Kidney capillary endothelial cell (primary cell): ENCODE data around the gene MDFIC.
A peak's percentile ranks its signal among the peaks of the same experiment; 100 is the strongest.
"Not testable (repeated sequence)": the region's sequence is repeated elsewhere in the genome, so short reads cannot be mapped to it uniquely, and the experiment has no call there.

Experiments used
- DNase-seq: peaks from one replicate; pipeline ENCODE4 v3.0.0-alpha.2; 2018; ENCODE audit warnings: low spot score

The MDFIC gene, protein sequence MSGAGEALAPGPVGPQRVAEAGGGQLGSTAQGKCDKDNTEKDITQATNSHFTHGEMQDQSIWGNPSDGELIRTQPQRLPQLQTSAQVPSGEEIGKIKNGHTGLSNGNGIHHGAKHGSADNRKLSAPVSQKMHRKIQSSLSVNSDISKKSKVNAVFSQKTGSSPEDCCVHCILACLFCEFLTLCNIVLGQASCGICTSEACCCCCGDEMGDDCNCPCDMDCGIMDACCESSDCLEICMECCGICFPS

DNA sequence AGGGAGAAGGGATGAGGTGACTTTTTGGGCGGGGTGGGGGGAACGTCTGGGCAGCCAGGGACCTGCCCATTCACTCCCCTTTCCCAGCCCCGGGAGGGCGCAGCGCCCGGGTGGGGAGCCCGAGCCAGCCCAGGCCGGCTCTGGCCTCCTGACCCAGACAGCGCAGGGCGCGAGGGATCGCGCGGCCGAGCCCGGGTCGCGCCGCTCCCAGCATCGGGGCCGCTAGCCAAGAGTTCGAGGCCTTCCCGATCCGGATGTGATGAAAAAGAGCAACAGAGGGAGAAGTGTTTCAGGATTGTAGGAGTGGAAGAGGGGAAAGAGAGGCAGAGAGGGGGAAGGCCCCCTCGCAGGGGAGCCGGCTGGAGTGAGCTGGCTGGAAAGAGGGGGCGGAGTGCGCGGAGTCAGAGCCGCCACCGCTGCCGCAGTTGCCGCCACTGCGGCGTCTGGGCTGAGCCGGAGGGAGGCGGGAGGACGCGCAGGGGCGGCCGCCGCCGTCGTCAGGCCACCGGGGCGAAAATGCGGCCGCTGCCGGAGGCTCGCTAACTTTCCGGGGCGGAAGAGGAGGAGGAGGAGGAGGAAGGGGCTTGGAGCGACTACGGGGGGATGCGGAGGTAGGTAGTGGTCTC lies at the start of gene MDFIC:
Gene MDFIC, plus strand, starts transcription at position 69 of the 626 bp plus-strand sequence. CDS start 940 bp downstream, outside the sequence.
- peak; percentile 53 for DNase-seq

- DNase-seq, result peak; percentile 16
Measured at GRCh38 chr7:114874170-114874569, 47.7 kb upstream of the MDFIC start.

GRCh38 chr7:114875186-114875585 lies 46.7 kb upstream of the MDFIC start:
- no peak for DNase-seq

DNA sequence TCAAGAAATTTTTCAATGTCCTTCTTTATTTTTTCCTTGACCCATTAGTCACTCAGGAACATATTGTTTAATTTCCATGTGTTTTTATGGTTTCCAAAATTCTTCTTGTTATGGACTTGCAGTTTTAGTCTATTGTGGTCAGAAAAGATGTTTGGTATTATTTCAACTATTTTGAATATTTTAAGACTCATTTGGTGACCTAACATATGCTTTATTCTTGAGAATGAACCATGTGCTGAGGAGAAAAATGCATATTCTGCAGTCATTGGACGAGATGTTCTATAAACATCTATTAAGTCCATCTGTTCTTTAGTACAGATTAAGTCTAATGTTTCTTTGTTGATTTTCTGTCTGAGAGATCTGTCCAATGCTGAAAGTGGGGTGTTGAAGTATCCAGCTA lies 42.3 kb upstream of the MDFIC start:
- DNase-seq, result no peak

DNA sequence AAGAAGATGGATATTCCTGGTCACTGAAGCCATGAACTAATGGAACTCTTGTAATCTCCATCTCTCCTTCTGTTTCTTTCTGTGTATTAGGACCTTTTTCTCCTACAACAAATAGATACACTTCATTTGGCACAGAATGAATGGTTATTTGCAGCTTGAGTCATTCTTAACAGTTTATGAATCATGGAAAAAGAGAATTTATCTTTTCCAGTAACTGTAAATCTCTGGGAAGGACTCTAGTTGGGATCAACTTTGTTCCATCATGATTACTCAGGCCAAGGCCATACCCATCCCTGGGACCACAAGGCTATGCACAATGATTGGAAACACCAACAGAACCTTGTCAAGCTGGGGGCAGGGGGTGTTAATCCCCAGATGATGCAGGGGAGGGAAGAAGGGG lies 36.1 kb upstream of the MDFIC start:
- no peak for DNase-seq

DNA sequence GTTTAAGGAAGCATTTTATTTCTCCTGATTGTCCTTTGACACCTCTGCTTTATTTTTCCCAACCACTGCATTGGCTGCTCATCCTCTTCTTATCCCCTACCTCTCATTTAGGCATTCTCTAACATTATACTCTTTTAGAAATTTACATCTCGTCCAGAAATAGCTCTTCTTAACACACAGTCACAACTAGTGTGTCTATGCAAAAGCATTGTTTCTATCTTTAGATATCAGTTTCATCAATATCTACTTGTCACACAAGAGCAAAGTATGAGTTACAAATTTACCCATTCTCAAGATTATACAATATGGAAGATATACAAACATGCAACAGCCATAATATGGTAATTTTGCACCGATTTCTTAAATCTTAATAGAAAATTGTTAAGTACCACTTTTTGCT lies 35.7 kb upstream of the MDFIC start:
- DNase-seq, result no peak

DNA sequence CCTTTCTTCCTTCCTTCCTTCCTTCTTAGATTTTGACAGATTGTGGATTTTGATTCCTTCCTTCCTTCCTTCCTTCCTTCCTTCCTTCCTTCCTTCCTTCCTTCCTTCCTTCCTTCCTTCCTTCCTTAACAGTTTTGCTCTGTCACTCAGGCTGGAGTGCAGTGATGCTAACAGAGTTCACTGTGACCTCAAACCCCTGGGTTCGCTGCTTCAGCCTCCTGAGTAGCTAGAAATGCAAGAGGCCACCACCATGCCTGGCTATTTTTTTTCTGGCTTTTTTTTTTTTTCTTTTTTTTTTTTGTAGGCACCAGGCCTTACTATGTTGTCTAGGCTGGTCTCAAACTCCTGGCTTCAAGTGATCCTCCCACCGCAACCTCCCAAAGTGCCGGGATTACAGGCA lies 32.8 kb upstream of the MDFIC start:
- DNase-seq, result not testable (repeated sequence)

- peak; percentile 89 for DNase-seq
Measured at GRCh38 chr7:114889646-114890285, 32.1 kb upstream of the MDFIC start.

DNA sequence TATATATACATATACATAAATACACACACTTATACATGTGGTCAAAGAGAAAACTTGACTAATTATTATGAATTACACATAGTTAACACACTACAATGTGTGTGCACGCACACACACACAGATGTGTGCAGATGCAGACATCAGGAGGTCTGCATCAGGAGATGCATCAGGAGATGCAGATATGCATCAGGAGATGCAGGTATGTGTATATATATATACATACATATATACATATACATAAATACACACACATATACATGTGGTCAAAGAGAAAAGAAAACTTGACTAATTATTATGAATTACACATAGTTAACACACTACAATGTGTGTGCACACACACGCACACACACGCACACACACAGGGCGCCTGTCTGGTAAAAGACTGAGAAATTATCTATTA lies 31.3 kb upstream of the MDFIC start:
- DNase-seq, result no peak

DNA sequence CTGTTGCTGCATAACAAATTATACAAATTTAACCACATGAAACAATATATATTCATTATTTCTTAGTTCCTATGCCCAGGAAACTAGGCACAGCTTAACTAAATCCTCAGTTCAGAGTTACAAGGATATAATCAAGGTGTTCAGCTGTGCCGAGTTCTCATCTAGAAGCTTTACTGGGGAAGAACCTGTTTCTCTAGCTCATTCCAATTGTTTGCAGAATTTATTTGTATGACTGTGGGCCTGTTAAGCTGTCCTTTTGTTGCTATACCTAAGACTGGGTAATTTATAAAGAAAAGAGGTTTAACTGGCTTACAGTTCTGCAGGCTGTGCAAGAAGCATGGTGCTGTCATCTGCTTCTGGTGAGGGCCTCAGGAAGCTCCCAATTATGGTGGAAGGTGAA lies 21.8 kb upstream of the MDFIC start:
- no peak for DNase-seq

GRCh38 chr7:114901771-114902170 lies 20.1 kb upstream of the MDFIC start:
- no peak for DNase-seq

- DNase-seq, result no peak
Measured at GRCh38 chr7:114903131-114903530, 18.8 kb upstream of the MDFIC start.

DNA sequence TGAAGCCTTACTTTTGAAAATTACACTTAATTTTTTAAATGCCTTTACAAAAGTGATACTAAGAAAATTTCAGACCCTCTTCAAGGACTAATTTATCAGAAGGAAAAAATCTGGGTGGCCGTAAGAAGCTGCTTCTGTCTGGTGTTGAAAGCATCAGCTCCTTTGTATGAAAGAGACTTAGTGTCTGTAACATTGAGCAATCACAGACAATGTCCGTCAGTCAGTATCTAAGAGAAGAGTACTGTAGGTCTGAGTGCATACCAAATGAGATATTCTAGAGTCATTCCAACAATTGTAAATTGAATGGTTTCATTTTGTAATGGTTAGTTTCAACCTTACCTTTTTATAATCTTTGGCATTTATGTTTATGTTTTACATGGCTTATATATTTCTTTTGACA lies 11.1 kb upstream of the MDFIC start:
- DNase-seq, result no peak

DNA sequence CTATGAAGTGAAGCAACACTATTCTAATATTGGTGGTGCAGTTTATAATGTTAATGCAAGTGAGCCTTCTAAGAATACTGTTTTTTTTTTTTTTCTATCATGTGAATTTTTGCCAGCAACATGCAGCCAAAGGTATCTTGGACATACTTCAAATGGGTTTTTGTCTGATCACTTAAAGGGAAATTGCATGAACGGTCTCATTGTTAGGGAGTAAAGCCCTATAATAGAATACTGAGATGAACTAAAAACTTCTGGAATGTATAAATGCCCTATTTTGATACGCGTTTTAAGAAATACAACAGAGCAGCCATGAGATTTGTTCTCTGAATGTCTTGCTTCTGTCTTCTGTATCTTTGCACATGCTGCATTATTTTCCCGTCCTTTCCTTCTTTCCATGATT lies 10.5 kb upstream of the MDFIC start:
- no peak for DNase-seq

DNA sequence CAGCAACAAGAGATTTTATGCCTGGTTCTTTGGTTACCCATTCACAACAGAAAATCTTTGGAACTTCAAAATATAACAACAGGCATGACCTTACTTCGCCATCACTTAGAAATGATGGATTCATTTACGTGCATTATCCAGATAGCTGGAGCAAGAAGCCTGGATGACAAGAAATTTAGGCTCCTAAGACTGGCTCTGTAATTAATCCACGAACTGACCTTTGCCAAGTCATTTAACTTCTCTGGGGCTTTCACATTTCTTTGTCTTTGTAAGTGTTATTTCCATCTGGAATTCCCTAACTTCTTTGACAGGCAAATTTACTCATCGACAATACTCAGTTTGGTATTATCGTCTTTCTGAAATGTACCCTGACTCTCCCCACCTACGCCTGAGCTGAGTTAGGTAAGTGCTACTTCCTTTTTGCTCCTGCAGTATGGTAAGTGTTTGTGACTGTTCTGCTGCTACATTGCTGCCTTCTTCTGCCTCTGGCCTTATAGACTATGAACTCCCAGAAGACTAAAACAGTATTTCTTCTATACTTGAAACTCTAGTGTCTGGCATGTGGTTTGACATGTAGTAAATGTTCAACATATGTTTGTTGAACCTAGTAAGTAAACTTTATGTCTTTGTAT lies 5.5 kb upstream of the MDFIC start:
- DNase-seq, result no peak

GRCh38 chr7:114917211-114917839 lies 4.6 kb upstream of the MDFIC start:
- no peak for DNase-seq

DNA sequence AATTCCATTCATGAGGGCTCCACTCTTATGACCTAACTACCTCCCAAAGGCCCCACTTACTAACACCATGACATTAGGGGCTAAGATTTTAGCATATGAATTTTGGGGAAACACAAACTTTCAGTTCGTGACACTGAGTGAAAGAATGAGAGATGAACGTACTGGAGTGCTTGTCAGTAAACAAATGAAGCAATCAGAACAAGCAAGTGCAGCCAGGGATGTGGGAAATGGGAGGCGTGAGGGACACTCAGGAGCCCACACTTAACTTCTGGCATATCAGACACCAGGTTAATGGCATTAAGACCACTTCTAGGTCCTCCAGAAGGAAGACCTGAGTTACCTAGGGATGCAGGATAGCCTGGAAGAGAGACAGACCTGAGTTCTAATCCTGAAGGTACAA lies 2.3 kb upstream of the MDFIC start:
- no peak for DNase-seq

- no peak for DNase-seq
Measured at GRCh38 chr7:114921631-114922025, 266 bp upstream of the MDFIC start.

DNA sequence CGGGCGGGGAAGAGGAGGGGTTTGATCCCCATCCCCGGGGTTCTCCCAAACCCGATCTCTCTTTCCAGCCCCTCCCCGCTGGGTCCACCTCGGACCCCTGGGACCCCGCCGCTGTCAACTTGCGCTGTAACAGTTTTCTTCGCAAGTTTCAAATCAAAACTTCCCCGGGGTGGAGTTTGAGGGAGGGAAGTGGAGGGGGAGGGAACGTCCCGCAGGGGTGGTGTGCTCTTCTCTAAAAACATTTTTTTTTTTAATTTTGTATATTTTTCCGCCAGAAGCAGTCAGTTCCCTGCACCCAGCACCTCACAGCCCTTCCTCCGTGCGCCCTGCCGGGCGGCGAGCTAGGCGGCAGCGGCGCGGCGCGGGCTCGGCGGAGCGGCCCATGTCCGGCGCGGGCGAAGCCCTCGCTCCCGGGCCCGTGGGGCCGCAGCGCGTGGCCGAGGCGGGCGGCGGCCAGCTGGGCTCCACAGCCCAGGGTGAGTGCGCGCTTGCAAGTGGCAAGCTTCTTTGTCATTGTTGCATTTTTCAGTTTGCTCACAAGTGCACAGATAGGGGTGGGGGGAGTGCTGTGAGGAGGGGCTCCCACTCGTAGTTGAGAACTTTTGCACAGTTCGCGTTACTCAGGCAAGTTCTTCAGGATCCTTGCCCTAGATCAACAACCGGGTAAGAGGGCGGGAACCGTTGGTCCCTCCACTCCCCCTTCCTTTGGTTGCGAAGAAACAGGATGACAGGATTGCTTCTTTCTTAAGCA lies 933 bp downstream of the MDFIC start:
- DNase-seq, result peak; percentile 55

DNA sequence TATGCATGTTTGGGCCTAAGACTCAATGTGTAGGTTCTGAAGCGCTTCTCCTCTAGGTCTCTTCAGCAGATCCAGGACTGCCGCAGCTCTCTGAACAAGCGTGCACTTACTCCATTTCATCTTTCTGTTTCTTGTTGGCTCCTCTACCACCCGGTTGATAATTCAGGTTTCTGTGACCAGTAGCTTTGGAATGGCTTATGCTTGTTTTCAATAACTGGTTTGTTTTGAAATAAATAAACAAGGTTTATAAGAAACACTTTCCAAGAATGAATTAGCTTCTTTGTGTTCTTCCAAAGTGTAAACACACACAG lies 1.5 kb downstream of the MDFIC start:
- no peak for DNase-seq

DNA sequence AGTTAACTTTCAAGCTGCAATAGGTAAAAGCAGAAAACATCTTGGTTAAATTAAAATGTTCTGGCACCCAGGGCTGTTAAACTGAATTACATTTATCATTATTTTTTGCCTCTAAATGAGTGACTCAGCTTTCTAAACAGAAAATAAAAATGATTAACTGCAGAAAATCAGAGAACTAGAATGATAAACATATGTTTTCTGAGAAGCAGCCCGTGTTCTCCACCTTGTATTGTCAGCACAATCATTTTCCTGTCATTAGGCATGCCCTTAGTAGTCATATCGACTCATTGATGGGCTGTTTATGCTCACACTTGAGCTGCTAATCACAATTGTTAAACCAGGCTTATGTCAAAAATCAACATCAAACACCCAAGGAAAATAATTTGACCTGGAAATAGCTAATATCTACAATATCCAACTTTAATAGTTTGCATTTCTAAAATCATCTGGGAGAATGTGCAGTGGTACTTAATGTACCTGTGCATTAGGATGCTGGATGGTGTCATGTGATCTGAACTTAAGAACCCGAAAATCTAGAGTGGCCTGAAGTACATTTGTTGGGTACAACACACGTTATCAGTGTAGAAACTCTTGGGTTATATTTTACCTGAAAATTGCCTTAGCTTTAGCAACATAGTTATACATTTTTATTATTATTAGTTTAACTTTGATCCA lies 2.3 kb downstream of the MDFIC start:
- DNase-seq, result no peak

DNA sequence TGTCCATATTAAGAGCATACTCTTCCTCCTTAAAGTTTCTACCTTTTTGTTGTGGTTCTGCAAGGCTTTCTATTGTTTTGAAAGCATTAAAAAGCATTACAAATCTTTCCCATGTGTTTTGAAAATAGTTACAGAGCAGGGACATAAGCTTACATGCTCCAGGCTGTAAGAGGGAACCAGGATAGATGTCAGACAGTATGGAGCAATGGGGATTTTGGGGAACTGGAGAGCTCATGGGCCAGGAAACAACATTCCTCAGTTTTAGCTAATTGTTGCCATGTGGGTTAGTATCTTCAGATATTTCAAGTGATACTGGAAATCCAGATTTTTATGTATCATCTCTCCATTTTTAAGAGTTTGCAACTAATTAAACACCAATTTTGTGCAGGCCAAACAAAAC lies 3.5 kb downstream of the MDFIC start:
- DNase-seq, result no peak
